Epithelial cell of esophagus (primary cell): Measurements from ENCODE around the gene CDC45.

Experiments
- DNase-seq: peaks from one replicate; pipeline ENCODE4 v3.0.0; 2010; ENCODE audit warnings: low read depth
- H3K4me3 ChIP-seq: 2 replicates; pipeline ENCODE4 v1.5.1; 2011; ENCODE audit warnings: mild to moderate bottlenecking, low read length, control low read depth
- TF ChIP-seq, protein P1 (sequence below): IDR thresholded peaks from 2 replicates; pipeline ENCODE4 v1.5.1; 2011; ENCODE audit warnings: low read depth, mild to moderate bottlenecking, low read length, control low read depth, inconsistent platforms; ENCODE audit not compliant: insufficient read depth; ENCODE audit errors: missing control alignments

The CDC45 gene

DNA sequence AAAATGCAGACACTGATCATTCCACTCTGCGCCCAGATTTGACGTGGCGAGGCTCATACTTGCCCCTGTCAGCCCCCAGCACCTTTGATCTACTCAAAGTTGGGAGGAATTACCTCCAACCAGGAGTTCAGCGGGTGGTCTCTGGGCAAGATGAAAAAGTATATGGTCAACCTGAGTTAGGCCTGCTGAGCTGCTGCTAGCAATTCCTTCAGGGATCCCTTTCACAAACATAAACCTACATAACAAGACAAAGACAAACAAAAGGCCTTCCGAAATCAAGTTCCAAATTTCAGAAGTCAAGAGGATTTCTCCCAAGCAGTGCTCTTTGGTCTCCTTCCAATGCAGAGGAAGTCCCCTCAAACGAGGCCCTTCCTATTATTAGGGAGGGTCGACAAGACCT, 23.6 kb downstream of the CDC45 start:
- DNase-seq = no peak
- TF ChIP-seq, protein P1, sequence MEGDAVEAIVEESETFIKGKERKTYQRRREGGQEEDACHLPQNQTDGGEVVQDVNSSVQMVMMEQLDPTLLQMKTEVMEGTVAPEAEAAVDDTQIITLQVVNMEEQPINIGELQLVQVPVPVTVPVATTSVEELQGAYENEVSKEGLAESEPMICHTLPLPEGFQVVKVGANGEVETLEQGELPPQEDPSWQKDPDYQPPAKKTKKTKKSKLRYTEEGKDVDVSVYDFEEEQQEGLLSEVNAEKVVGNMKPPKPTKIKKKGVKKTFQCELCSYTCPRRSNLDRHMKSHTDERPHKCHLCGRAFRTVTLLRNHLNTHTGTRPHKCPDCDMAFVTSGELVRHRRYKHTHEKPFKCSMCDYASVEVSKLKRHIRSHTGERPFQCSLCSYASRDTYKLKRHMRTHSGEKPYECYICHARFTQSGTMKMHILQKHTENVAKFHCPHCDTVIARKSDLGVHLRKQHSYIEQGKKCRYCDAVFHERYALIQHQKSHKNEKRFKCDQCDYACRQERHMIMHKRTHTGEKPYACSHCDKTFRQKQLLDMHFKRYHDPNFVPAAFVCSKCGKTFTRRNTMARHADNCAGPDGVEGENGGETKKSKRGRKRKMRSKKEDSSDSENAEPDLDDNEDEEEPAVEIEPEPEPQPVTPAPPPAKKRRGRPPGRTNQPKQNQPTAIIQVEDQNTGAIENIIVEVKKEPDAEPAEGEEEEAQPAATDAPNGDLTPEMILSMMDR = no peak
- H3K4me3 ChIP-seq = no peak overlapping the region

- TF ChIP-seq, protein P1 = no peak
- H3K4me3 ChIP-seq = no peak overlapping the region
- no peak for DNase-seq
These were observed 24.1 kb downstream of the CDC45 start for GRCh38 chr22:19503869-19504268.

- H3K4me3 ChIP-seq = no peak overlapping the region
- no peak for DNase-seq
- TF ChIP-seq, protein P1 = no peak
These were observed 25.4 kb downstream of the CDC45 start for GRCh38 chr22:19504900-19505734.

GRCh38 chr22:19505735-19506126, 26.0 kb downstream of the CDC45 start:
- TF ChIP-seq, protein P1 = no peak
- H3K4me3 ChIP-seq = no peak overlapping the region
- DNase-seq = no peak

- TF ChIP-seq, protein P1 = no peak
- DNase-seq = no peak
- no peak overlapping the region for H3K4me3 ChIP-seq
These were observed 26.5 kb downstream of the CDC45 start for GRCh38 chr22:19506212-19506611.

GRCh38 chr22:19507534-19507861, 27.8 kb downstream of the CDC45 start:
- TF ChIP-seq, protein P1 = no peak
- H3K4me3 ChIP-seq = no peak overlapping the region
- no peak for DNase-seq
